Frontal cortex (tissue), 1 donor: ENCODE results near the gene CBX8. TPM values are rescaled to one million over a fixed set of nuclear protein-coding genes. Genes with fewer than 3 reads are reported as not detected.

Experiments used
- total RNA-seq: library from RNA; depleted of rRNA; stranded (reverse); fragments of >200 nt; gene quantifications from one replicate; pipeline ENCODE4 v1.2.3, GENCODE V29; 2014

Gene CBX8
- total RNA-seq, 1 donor from 2014 or later, result 7.7 TPM

Other genes starting within 250 kb of the CBX8 start
- 5.7 TPM for gene RBFOX3, start 186.0 kb downstream of the CBX8 start, total RNA-seq
- gene ENPP7, start 66.1 kb downstream of the CBX8 start, total RNA-seq, result not detected
- 6.1 TPM for gene CBX2, start 18.9 kb downstream of the CBX8 start, total RNA-seq
- gene CBX4, start 42.4 kb upstream of the CBX8 start, total RNA-seq, result 18.3 TPM
- gene TBC1D16, start 238.8 kb upstream of the CBX8 start, total RNA-seq, result 16.3 TPM
- 6.5 TPM for gene CCDC40, start 239.6 kb upstream of the CBX8 start, total RNA-seq